SJSA1 (cell line): Measurements from ENCODE around the gene DALRD3. TPM values are rescaled to one million over a fixed set of nuclear protein-coding genes. Genes with fewer than 3 reads are reported as not detected.

Experiments used
- DNase-seq, 2 experiments: peaks; one replicate each; pipeline ENCODE4 v3.0.0-alpha.2; 2015 to 2020; ENCODE audit warnings: low spot score in 2 of 2, low read depth in 1 of 2
- H3K27ac ChIP-seq: fragments of 250-450 bp; sonication (Bioruptor Pico); 2 replicates; pipeline ENCODE4 v1.5.1; 2020; ENCODE audit warnings: mild to moderate bottlenecking, moderate library complexity
- H3K27me3 ChIP-seq: fragments of 250-450 bp; sonication (Bioruptor Pico); replicated peaks from 2 replicates; pipeline ENCODE4 v1.5.1; 2020; ENCODE audit warnings: mild to moderate bottlenecking, moderate library complexity
- H3K36me3 ChIP-seq: fragments of 250-450 bp; sonication (Bioruptor Pico); 2 replicates; pipeline ENCODE4 v1.5.1; 2020; ENCODE audit warnings: mild to moderate bottlenecking
- H3K4me1 ChIP-seq: fragments of 250-450 bp; sonication (Bioruptor Pico); replicated peaks from 2 replicates; pipeline ENCODE4 v1.6.1; 2021; ENCODE audit warnings: mild to moderate bottlenecking
- H3K4me3 ChIP-seq: fragments of 250-450 bp; sonication (Bioruptor Pico); 2 replicates; pipeline ENCODE4 v1.5.1; 2020; ENCODE audit warnings: mild to moderate bottlenecking
- H3K9me3 ChIP-seq: fragments of 250-450 bp; sonication (Bioruptor Pico); replicated peaks from 2 replicates; pipeline ENCODE4 v1.5.1; 2020; ENCODE audit warnings: mild to moderate bottlenecking
- total RNA-seq: library from RNA; depleted of rRNA; stranded (reverse); fragments of >200 nt; shearing (Covaris generic); gene quantifications from 2 replicates; pipeline ENCODE4 v1.2.3, GENCODE V29; 2014

The DALRD3 gene
- total RNA-seq, 1 experiment from 2014 or later = 27.2 TPM

GRCh38 chr3:49006408-49007067 lies 11.8 kb downstream of the DALRD3 start:
- Histone ChIP-seq H3K4me1 (peaks cover 14% of the 10 kb centered on the region), H3K36me3 (peaks cover 9% of the 10 kb centered on the region), H3K4me3 (peak overlapping the region; percentile 65), H3K27me3 (no peaks in the 10 kb centered on the region), H3K9me3 (no peaks in the 10 kb centered on the region), H3K27ac (peak overlapping the region; percentile 37; the same call in 1 of the 2 replicates)
- DNase-seq = no peak

- no peak for DNase-seq
- Histone ChIP-seq H3K27me3 (no peaks in the 10 kb centered on the region), H3K9me3 (no peaks in the 10 kb centered on the region), H3K36me3 (peaks cover 8% of the 10 kb centered on the region; the same call in 1 of the 2 replicates), H3K27ac (no peak overlapping the region), H3K4me3 (no peak overlapping the region), H3K4me1 (peaks cover 14% of the 10 kb centered on the region)
These were observed 12.4 kb downstream of the DALRD3 start for GRCh38 chr3:49005998-49006397.

DNA sequence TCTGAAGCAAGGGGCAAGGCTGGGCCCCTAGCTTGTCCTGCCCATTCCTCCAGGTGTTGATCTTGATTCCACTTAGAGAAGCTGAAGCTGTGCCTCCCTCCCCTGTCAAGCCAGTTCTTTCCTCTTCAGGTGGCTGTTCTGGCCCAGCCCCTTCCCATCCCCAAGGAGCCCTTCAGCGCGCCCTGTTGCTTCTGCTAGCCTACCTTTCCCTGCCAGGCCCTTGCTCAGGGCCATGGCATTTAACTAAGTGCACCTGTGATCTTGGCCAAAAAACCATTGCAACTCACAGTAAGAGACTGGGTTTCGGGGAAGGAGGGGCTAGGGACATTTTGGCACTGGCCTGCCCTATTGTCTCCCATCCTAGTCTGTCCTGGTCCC lies 13.1 kb downstream of the DALRD3 start:
- Histone ChIP-seq H3K27me3 (no peaks in the 10 kb centered on the region), H3K27ac (no peak overlapping the region), H3K9me3 (no peaks in the 10 kb centered on the region), H3K4me1 (peaks cover 14% of the 10 kb centered on the region), H3K36me3 (peaks cover 8% of the 10 kb centered on the region; the same call in 1 of the 2 replicates), H3K4me3 (no peak overlapping the region)
- DNase-seq = no peak

GRCh38 chr3:49004352-49005302 lies 13.8 kb downstream of the DALRD3 start:
- H3K4me1 ChIP-seq = peaks cover 14% of the 10 kb centered on the region
- H3K36me3 ChIP-seq = peaks cover 8% of the 10 kb centered on the region; the same call in 1 of the 2 replicates
- H3K9me3 ChIP-seq = no peaks in the 10 kb centered on the region
- no peak overlapping the region for H3K27ac ChIP-seq
- no peak for DNase-seq
- no peaks in the 10 kb centered on the region for H3K27me3 ChIP-seq
- no peak overlapping the region for H3K4me3 ChIP-seq

GRCh38 chr3:49001155-49001554 lies 17.2 kb downstream of the DALRD3 start:
- H3K27me3 ChIP-seq = no peaks in the 10 kb centered on the region
- no peaks in the 10 kb centered on the region for H3K9me3 ChIP-seq
- DNase-seq = no peak
- H3K36me3 ChIP-seq = peaks cover 3% of the 10 kb centered on the region; the same call in 1 of the 2 replicates
- peaks cover under 1% of the 10 kb centered on the region for H3K4me1 ChIP-seq
- no peak overlapping the region for H3K27ac ChIP-seq
- no peak overlapping the region for H3K4me3 ChIP-seq

DNA sequence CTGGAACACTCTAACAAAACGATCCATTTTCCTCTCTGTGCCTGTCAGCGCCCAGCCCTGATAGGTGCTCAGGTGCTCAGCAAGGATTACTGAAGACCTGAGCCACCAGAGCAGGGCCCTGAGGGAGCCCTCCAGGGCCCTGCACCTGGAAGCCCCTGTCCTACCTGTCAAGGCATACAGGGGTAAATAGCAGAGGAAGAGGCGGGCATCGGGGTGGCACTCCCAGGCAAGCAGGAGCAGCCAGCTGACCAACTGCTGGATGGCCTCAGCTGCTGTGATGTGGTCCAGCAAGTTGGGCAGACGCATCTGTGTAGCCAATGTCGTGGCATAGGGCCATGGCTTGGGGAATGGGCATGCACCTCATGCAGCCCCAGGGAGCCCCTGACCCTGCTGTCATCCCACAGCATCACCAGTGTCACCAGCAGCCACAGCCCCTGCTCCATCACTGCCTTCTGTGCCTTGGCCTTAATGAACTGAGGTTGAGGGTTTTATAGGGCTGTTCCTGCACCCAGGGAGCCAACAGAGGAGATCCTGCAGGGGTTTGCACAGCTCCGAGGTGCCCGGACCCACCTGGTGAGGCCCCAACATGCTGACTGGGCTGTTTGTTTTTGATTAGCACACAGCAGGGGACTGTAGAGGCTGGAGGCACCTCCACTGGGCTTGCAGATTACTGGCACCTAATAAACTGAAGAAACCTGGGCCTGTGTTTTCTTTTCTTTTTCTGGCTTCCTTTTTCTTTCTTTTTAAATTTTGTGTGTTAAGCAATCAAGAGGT lies 19.1 kb downstream of the DALRD3 start:
- Histone ChIP-seq H3K27ac (no peak overlapping the region), H3K9me3 (no peaks in the 10 kb centered on the region), H3K4me1 (no peaks in the 10 kb centered on the region), H3K4me3 (no peak overlapping the region), H3K36me3 (peaks cover 8% of the 10 kb centered on the region; the same call in 1 of the 2 replicates), H3K27me3 (no peaks in the 10 kb centered on the region)
- no peak for DNase-seq

GRCh38 chr3:48997714-48998637 lies 20.4 kb downstream of the DALRD3 start:
- Histone ChIP-seq H3K27ac (no peak overlapping the region), H3K4me3 (no peak overlapping the region), H3K4me1 (no peaks in the 10 kb centered on the region), H3K9me3 (no peaks in the 10 kb centered on the region), H3K27me3 (no peaks in the 10 kb centered on the region), H3K36me3 (peaks cover 9% of the 10 kb centered on the region; the same call in 1 of the 2 replicates)
- no peak for DNase-seq

- no peak overlapping the region for H3K27ac ChIP-seq
- no peak for DNase-seq
- no peaks in the 10 kb centered on the region for H3K4me1 ChIP-seq
- H3K9me3 ChIP-seq = no peaks in the 10 kb centered on the region
- no peaks in the 10 kb centered on the region for H3K27me3 ChIP-seq
- peaks cover 9% of the 10 kb centered on the region; the same call in 1 of the 2 replicates for H3K36me3 ChIP-seq
- H3K4me3 ChIP-seq = no peak overlapping the region
These were observed 21.2 kb downstream of the DALRD3 start for GRCh38 chr3:48997102-48997635.

DNA sequence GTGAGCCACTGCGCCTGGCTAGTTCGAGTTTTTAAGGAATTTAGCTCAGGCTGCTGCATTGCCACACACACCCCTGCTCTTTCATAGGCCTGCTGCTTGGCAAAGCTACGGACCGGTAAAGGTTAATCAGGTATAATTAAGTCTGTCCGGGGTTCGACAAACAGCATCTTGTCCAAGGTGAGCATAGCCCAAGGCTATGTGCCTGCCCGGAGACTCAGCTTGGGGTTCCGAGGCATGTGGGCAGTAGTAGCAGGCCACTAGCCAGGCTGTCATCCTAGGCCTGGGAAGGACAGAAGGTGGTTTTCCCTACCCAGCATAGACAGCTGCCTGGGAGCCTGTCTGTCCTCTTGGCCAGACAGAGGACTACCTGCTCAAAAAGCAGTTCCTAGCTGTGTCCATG lies 21.7 kb downstream of the DALRD3 start:
- DNase-seq = no peak
- no peak overlapping the region for H3K27ac ChIP-seq
- H3K4me3 ChIP-seq = no peak overlapping the region
- no peaks in the 10 kb centered on the region for H3K27me3 ChIP-seq
- peaks cover 3% of the 10 kb centered on the region for H3K4me1 ChIP-seq
- peaks cover 9% of the 10 kb centered on the region; the same call in 1 of the 2 replicates for H3K36me3 ChIP-seq
- H3K9me3 ChIP-seq = no peaks in the 10 kb centered on the region

DNA sequence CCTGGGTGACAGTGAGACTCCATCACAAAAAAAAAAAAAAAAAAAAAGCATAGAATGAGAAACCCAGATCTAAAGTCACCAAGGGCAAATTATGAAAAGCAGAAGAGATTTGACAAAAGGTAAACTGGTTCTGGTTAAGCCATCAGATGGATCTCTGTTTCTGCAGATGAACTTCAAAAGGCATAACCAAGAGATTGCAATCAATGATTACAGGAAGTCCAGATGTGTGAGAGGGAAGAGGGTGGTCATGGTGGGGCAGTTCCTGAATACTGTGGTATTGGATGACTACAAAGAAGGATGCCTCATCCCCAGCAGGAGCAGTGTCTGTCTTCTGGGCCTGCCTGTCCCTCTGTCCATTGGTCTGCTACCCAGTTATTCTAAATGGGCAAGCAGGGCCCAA lies 24.5 kb downstream of the DALRD3 start:
- Histone ChIP-seq H3K4me1 (peaks cover 28% of the 10 kb centered on the region), H3K27me3 (no peaks in the 10 kb centered on the region), H3K27ac (no peak overlapping the region), H3K36me3 (peaks cover 14% of the 10 kb centered on the region; the same call in 1 of the 2 replicates), H3K4me3 (no peak overlapping the region), H3K9me3 (no peaks in the 10 kb centered on the region)
- no peak for DNase-seq

DNA sequence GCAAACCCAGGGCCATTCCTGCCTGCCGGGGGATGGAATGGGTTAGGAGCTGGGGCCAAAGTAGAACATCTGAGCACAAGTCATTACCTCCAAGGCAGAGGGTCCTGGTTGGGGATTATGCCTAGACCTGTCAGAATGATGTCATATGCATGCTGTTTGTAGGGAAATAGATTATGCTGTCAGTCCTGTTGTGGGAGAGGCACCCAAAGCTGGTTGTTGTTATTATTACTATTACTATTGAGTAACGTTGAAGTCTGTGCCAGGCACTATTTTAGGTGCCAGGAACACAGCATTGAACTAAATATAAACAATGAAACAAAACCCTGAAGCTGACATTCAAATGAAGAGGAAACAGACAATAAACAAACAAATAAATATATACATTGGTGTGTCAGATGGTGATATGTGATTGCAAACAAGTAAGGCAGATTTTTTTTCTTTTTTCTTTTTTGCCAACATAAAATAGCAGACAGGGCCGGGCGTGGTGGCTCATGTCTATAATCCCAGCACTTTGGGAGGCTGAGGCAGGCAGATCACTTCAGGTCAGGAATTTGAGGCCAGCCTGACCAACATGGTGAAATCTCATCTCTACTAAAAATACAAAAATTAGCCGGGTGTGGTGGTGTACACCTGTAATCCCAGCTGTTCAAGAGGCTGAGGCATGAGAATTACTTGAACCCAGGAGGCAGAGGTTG lies 26.4 kb downstream of the DALRD3 start:
- no peak for DNase-seq

More for the DNA sequence above, 26.4 kb downstream of the DALRD3 start:
- no peak overlapping the region for H3K27ac ChIP-seq
- H3K9me3 ChIP-seq = no peaks in the 10 kb centered on the region
- H3K4me1 ChIP-seq = peaks cover 29% of the 10 kb centered on the region
- peaks cover 14% of the 10 kb centered on the region; the same call in 1 of the 2 replicates for H3K36me3 ChIP-seq
- H3K27me3 ChIP-seq = no peaks in the 10 kb centered on the region
- H3K4me3 ChIP-seq = no peak overlapping the region
